ENCODE data around the gene TLX2. TPM values are rescaled to one million over a fixed set of nuclear protein-coding genes. Genes with fewer than 3 reads are reported as not detected.
"Not testable (repeated sequence)": the region's sequence is repeated elsewhere in the genome, so short reads cannot be mapped to it uniquely, and the experiment has no call there.

The TLX2 gene
- total and polyA plus RNA-seq, 7 donors = not detected

DNA sequence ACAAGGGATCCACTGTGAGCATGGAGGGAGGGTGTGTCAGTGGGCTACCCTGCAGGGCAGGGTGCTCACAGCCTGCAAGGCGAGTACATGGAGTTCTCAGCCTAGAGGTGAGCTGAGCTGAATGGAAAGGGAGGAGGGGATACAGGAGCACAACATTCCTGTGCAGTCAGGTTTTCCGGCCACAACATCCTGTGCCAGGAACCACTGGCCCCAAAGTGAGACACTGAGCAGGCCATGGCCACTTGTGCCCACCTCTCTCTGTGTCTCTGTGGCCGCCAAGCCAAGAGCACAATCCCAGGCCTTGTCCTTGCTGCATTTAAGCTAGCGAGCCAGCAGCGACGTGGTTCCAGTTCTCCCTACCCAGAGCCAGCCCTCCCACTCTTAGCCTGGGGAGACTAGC is 46.3 kb downstream of the TLX2 start:
- ATAC-seq = no peak
- intact Hi-C loops (cut with DNase I) = no loop called here
- no peaks in the 10 kb centered on the region for H3K36me3 ChIP-seq (ENCODE audit: insufficient read depth in 1 of 2, low read depth in 1 of 2)
- no peak overlapping the region for H3K4me3 ChIP-seq
- peaks cover 0 to 33% (median 9%) of the 10 kb centered on the region in 3 donors for H3K27me3 ChIP-seq (ENCODE audit: insufficient read depth in 3 of 3, low read length in 2 of 3)
- no peak overlapping the region for H3K27ac ChIP-seq
- WGBS, 3 donors = 43 to 57% (median 52%) methylated on average over 6 of the region's 6 CpGs
- DNase-seq = no peak
- H3K4me1 ChIP-seq = no peaks in the 10 kb centered on the region
- TF ChIP-seq, protein P1, sequence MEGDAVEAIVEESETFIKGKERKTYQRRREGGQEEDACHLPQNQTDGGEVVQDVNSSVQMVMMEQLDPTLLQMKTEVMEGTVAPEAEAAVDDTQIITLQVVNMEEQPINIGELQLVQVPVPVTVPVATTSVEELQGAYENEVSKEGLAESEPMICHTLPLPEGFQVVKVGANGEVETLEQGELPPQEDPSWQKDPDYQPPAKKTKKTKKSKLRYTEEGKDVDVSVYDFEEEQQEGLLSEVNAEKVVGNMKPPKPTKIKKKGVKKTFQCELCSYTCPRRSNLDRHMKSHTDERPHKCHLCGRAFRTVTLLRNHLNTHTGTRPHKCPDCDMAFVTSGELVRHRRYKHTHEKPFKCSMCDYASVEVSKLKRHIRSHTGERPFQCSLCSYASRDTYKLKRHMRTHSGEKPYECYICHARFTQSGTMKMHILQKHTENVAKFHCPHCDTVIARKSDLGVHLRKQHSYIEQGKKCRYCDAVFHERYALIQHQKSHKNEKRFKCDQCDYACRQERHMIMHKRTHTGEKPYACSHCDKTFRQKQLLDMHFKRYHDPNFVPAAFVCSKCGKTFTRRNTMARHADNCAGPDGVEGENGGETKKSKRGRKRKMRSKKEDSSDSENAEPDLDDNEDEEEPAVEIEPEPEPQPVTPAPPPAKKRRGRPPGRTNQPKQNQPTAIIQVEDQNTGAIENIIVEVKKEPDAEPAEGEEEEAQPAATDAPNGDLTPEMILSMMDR (IDR thresholded peaks at IDR 0.05) = no peak
- no peaks in the 10 kb centered on the region for H3K9me3 ChIP-seq

DNA sequence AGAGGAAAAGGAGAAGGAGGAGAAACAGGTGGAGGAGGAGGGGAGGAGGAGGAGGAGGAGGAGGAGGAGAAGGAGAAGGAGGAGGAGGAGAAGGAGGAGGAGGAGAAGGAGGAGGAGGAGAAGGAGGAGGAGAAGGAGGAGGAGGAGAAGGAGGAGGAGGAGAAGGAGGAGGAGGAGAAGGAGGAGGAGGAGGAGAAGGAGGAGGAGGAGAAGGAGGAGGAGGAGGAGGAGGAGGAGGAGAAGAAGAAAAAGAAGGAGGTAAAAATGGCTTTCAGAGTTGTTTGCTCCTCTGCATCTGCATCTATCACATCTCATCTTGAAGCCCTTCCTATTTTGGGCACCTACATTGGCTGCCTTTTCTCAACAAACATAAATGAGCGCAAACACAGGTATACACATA is 46.8 kb downstream of the TLX2 start:
- H3K4me1 ChIP-seq; DNase-seq; intact Hi-C loops (cut with DNase I); H3K9me3 ChIP-seq; ATAC-seq; H3K36me3 ChIP-seq (ENCODE audit: insufficient read depth in 1 of 2, low read depth in 1 of 2); H3K27ac ChIP-seq; H3K4me3 ChIP-seq: not testable (repeated sequence)
- H3K27me3 ChIP-seq (ENCODE audit: insufficient read depth in 3 of 3, low read length in 2 of 3) = peaks cover 0 to 30% (median 9%) of the 10 kb centered on the region in 3 donors
- WGBS, 3 donors = 91 to 95% (median 94%) methylated on average over 1 of the region's 1 CpG

DNA sequence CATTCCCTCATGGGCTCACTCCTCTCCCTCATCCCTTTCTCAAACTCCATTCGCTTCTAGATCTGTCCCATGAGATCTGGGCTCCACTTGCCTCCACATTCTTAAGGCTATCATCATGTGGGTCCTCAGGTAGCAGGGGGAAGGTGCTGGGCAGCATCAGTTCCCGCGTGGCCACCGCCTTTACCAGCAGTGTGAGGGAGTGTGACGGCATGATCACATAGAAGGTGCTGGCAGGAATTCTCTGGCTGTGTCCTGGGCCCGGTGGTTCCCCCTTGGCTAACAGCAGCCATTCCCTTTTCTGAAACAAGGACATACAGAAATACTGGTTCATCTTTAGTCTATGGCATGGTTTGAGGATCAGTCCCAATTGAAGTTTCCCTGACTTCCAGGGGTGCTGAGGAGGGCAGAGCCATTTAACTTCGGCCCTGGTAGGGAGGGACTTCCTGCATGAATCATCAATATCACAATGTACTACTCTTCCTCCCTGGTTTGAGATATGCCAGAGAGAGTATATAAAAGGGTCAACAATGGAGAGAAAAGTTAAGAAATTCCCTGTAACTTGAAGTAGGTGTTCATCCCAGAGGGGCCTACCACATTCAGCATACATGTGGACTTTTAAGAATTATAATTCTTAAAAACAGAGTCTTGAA is 48.0 kb downstream of the TLX2 start:
- ATAC-seq (no peak), DNase-seq (no peak)
- Histone ChIP-seq H3K27ac (no peak overlapping the region), H3K27me3 (ENCODE audit: insufficient read depth in 3 of 3, low read length in 2 of 3) (peaks cover 0 to 25% (median 7%) of the 10 kb centered on the region in 3 donors), H3K4me1 (no peaks in the 10 kb centered on the region), H3K4me3 (no peak overlapping the region), H3K9me3 (no peaks in the 10 kb centered on the region), H3K36me3 (ENCODE audit: insufficient read depth in 1 of 2, low read depth in 1 of 2) (no peaks in the 10 kb centered on the region)
- WGBS, 3 donors = 81 to 82% (median 81%) methylated on average over 7 of the region's 7 CpGs
- TF ChIP-seq, protein P1 (IDR thresholded peaks at IDR 0.05) = no peak
- intact Hi-C loops (cut with DNase I) = no loop called here

DNA sequence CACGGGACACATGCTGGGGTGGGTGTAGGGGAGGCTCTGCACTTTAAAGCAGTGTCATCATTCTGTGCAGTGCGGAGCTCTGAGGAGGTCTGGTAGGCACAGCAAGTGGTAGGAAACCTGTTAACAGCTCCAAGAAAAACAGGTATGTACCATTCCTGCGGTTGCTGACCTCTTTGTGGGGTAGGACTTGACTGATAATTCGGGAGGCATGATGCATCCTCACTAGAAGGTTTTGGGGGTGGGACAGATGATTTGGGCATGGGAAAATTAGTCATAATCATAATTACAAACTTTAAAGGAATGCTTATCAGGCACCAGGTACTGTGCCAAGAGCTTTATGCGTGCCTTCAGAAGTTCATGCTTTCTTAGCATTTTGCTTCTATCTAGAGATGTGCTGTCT is 50.0 kb downstream of the TLX2 start:
- TF ChIP-seq, protein P1 (IDR thresholded peaks at IDR 0.05) = no peak
- Histone ChIP-seq H3K27ac (no peak overlapping the region), H3K36me3 (ENCODE audit: insufficient read depth in 1 of 2, low read depth in 1 of 2) (no peaks in the 10 kb centered on the region), H3K9me3 (no peaks in the 10 kb centered on the region), H3K27me3 (ENCODE audit: insufficient read depth in 3 of 3, low read length in 2 of 3) (peaks cover 0 to 25% (median 7%) of the 10 kb centered on the region in 3 donors), H3K4me3 (no peak overlapping the region), H3K4me1 (no peaks in the 10 kb centered on the region)
- ATAC-seq (no peak), DNase-seq (no peak)
- intact Hi-C loops (cut with DNase I) = no loop called here
- WGBS, 3 donors = 70 to 79% (median 72%) methylated on average over 5 of the region's 5 CpGs

DNA sequence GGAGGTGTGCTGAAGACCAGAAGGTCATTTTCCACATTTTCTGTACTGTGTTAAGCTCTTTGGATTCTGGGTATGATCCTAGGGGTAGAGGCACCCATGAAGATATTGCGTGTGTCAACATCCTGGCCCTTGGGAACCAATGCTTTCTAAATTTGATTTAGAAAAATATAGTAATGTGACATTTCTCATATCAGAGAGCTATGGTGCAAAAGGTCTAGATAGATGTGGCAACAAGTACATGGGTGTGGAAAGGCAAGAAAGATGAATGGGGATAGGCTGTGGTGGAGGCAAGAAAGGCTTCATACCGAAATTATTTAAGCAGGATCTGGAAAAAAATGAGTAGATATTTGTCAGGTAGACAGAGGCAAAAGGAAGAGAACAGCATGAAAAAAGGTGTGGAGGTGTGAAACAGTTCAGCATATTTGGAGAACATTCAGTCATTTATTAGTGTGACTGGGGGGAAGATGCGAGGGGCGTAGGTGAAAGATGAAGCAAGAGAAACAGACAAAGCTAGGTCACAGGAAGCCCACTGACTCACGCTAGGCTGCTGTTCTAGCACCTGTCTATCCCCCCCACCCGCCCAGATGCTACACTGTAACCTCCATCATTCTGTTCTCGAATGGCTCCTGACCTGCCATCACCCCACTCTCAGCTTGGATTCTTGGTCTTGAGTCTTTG is 52.0 kb downstream of the TLX2 start:
- intact Hi-C loops (cut with DNase I) = no loop called here
- H3K4me3 ChIP-seq = no peak overlapping the region
- H3K27ac ChIP-seq = no peak overlapping the region
- H3K9me3 ChIP-seq = no peaks in the 10 kb centered on the region
- no peaks in the 10 kb centered on the region for H3K36me3 ChIP-seq (ENCODE audit: insufficient read depth in 1 of 2, low read depth in 1 of 2)
- H3K27me3 ChIP-seq (ENCODE audit: insufficient read depth in 3 of 3, low read length in 2 of 3) = peaks cover 2 to 18% (median 4%) of the 10 kb centered on the region in 3 donors
- H3K4me1 ChIP-seq = no peaks in the 10 kb centered on the region
- no peak for DNase-seq
- no peak for ATAC-seq
- TF ChIP-seq, protein P1 (IDR thresholded peaks at IDR 0.05) = no peak
- WGBS, 3 donors = 66 to 75% (median 71%) methylated on average over 7 of the region's 7 CpGs

Measured in psoas muscle (tissue), 8 donors.